MM.1S (cell line): ENCODE data around the gene PLEKHJ1.

ENCODE experiments used
- EZH2 ChIP-seq: fragments of 300-600 bp; sonication (generic); optimal IDR thresholded peaks from 2 replicates; pipeline ENCODE3; 2017; ENCODE audit warnings: low read depth, mild to moderate bottlenecking, antibody characterized with exemption, low read length, mixed read lengths
- EZH2phosphoT487 ChIP-seq: fragments of 300-600 bp; sonication (generic); IDR thresholded peaks from 2 replicates; pipeline ENCODE4 v1.6.1; 2018; ENCODE audit warnings: antibody characterized with exemption, low read length
- TF ChIP-seq, protein P1 (sequence below): fragments of 300-600 bp; sonication (generic); IDR thresholded peaks from 2 replicates; pipeline ENCODE4 v1.5.1; 2016; ENCODE audit warnings: antibody characterized with exemption, low read length, mixed read lengths

DNA sequence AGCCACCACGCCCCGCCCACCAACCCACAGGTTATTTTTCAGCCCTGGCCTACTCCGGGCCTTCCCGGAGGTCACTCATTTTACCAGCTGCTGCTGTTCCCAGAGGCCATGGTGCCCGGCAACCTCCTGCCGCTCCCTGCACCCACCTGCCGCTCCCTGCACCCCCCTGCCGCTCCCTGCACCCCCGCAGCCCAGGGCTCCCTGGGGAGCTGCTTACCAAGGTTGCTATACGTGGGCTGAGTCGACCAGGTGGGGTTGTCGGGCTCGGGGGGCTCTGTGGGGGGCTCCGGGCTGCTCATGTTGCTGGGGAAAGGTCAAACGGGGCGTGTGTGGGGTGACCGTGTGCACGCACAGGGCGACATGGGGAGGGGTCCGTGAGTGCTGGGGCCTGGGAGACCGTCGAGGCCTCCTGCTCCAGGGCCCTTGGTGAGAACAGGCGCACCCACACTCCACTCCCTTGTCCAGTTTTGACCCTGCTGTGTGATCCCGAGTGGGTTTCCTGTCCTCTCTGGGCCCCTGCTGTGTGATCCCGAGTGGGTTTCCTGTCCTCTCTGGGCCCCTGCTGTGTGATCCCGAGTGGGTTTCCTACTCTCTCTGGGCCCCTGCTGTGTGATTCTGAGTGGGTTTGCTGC lies 44.6 kb upstream of the PLEKHJ1 start:
- TF ChIP-seq EZH2 = no peak
- TF ChIP-seq, protein P1, sequence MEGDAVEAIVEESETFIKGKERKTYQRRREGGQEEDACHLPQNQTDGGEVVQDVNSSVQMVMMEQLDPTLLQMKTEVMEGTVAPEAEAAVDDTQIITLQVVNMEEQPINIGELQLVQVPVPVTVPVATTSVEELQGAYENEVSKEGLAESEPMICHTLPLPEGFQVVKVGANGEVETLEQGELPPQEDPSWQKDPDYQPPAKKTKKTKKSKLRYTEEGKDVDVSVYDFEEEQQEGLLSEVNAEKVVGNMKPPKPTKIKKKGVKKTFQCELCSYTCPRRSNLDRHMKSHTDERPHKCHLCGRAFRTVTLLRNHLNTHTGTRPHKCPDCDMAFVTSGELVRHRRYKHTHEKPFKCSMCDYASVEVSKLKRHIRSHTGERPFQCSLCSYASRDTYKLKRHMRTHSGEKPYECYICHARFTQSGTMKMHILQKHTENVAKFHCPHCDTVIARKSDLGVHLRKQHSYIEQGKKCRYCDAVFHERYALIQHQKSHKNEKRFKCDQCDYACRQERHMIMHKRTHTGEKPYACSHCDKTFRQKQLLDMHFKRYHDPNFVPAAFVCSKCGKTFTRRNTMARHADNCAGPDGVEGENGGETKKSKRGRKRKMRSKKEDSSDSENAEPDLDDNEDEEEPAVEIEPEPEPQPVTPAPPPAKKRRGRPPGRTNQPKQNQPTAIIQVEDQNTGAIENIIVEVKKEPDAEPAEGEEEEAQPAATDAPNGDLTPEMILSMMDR = no peak
- TF ChIP-seq EZH2phosphoT487 = no peak
